ENCODE data around the gene CTIF. TPM values are rescaled to one million over a fixed set of nuclear protein-coding genes. Genes with fewer than 3 reads are reported as not detected.

The CTIF gene
- total RNA-seq, 1 experiment from 2014 or later = 19.7 TPM

GRCh38 chr18:48773821-48774220, 235.0 kb downstream of the CTIF start:
- DNase-seq (ENCODE audit: low read depth) = no peak

GRCh38 chr18:48774941-48775340, 236.1 kb downstream of the CTIF start:
- no peak for DNase-seq (ENCODE audit: low read depth)

- no peak for DNase-seq (ENCODE audit: low read depth)
These were observed 236.7 kb downstream of the CTIF start for GRCh38 chr18:48775372-48776155.

GRCh38 chr18:48776156-48776555, 237.3 kb downstream of the CTIF start:
- DNase-seq (ENCODE audit: low read depth) = no peak

GRCh38 chr18:48776641-48777025, 237.8 kb downstream of the CTIF start:
- no peak for DNase-seq (ENCODE audit: low read depth)

- peak; percentile 28 for DNase-seq (ENCODE audit: low read depth)
These were observed 238.4 kb downstream of the CTIF start for GRCh38 chr18:48777026-48777743.

- DNase-seq (ENCODE audit: low read depth) = peak; percentile 38
These were observed 238.9 kb downstream of the CTIF start for GRCh38 chr18:48777744-48778116.

- DNase-seq (ENCODE audit: low read depth) = no peak
These were observed 239.6 kb downstream of the CTIF start for GRCh38 chr18:48778344-48779011.

GRCh38 chr18:48779462-48779861, 240.6 kb downstream of the CTIF start:
- DNase-seq (ENCODE audit: low read depth) = no peak

- DNase-seq (ENCODE audit: low read depth) = no peak
These were observed 241.5 kb downstream of the CTIF start for GRCh38 chr18:48780201-48780912.

GRCh38 chr18:48780913-48781162, 242.0 kb downstream of the CTIF start:
- no peak for DNase-seq (ENCODE audit: low read depth)

GRCh38 chr18:48781163-48781987, 242.5 kb downstream of the CTIF start:
- no peak for DNase-seq (ENCODE audit: low read depth)

GRCh38 chr18:48781988-48782363, 243.1 kb downstream of the CTIF start:
- DNase-seq (ENCODE audit: low read depth) = no peak

- peak; percentile 93 for DNase-seq (ENCODE audit: low read depth)
These were observed 243.6 kb downstream of the CTIF start for GRCh38 chr18:48782381-48782861.

GRCh38 chr18:48783616-48784520, 245.0 kb downstream of the CTIF start:
- DNase-seq (ENCODE audit: low read depth) = no peak

- DNase-seq (ENCODE audit: low read depth) = no peak
These were observed 245.8 kb downstream of the CTIF start for GRCh38 chr18:48784656-48785055.

- no peak for DNase-seq (ENCODE audit: low read depth)
These were observed 246.3 kb downstream of the CTIF start for GRCh38 chr18:48785091-48785614.

- DNase-seq (ENCODE audit: low read depth) = no peak
These were observed 247.1 kb downstream of the CTIF start for GRCh38 chr18:48785736-48786454.

- DNase-seq (ENCODE audit: low read depth) = no peak
These were observed 247.8 kb downstream of the CTIF start for GRCh38 chr18:48786455-48787202.

All from M059J (cell line).